WTC11 (cell line): ENCODE data around the gene OR4N2.

Experiments used
- ESRRA ChIP-seq: sonication (generic); formaldehyde crosslinking; IDR thresholded peaks from 2 replicates; pipeline ENCODE4 v1.8.1; 2022; ENCODE audit warnings: mild to moderate bottlenecking, missing genetic modification reagents, borderline replicate concordance
- JUN ChIP-seq: sonication (generic); formaldehyde crosslinking; IDR thresholded peaks from 2 replicates; pipeline ENCODE4 v1.8.0; 2023; ENCODE audit warnings: mild to moderate bottlenecking, missing genetic modification reagents
- TF ChIP-seq, protein P1 (sequence below): sonication (generic); formaldehyde crosslinking; IDR thresholded peaks from 2 replicates; pipeline ENCODE4 v1.8.1; 2022; ENCODE audit warnings: low read depth, mild to moderate bottlenecking, moderate library complexity, missing genetic modification reagents, borderline replicate concordance
- TF ChIP-seq, protein P2 (sequence below): fragments of 200-600 bp; IDR thresholded peaks from 2 replicates; pipeline ENCODE4 v1.8.0; 2022; ENCODE audit warnings: antibody characterized with exemption

DNA sequence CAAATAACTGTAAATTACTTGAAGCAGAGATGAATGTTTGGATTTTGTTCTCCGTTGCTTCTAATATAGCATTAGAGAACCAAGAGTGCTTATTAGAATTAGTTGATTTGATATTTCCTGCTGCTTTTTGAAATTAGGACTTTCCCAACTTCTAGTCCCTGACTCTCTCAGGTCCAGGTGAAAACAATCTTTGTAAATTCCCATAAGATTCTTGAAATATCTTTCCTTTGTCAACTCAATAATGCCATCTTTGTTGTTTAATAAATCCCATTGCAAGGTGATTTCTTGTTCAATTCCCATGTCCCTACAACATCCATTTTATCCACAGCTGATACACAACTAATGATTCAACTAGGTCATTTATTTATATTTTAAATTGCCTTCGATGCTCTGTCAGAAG is 71.3 kb downstream of the OR4N2 start, which contains the start of gene OR4K2:
- TF ChIP-seq JUN (CRISPR knock-in tag): no peak
- TF ChIP-seq, protein P1, sequence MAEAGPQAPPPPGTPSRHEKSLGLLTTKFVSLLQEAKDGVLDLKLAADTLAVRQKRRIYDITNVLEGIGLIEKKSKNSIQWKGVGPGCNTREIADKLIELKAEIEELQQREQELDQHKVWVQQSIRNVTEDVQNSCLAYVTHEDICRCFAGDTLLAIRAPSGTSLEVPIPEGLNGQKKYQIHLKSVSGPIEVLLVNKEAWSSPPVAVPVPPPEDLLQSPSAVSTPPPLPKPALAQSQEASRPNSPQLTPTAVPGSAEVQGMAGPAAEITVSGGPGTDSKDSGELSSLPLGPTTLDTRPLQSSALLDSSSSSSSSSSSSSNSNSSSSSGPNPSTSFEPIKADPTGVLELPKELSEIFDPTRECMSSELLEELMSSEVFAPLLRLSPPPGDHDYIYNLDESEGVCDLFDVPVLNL (CRISPR knock-in tag): no peak
- TF ChIP-seq, protein P2, sequence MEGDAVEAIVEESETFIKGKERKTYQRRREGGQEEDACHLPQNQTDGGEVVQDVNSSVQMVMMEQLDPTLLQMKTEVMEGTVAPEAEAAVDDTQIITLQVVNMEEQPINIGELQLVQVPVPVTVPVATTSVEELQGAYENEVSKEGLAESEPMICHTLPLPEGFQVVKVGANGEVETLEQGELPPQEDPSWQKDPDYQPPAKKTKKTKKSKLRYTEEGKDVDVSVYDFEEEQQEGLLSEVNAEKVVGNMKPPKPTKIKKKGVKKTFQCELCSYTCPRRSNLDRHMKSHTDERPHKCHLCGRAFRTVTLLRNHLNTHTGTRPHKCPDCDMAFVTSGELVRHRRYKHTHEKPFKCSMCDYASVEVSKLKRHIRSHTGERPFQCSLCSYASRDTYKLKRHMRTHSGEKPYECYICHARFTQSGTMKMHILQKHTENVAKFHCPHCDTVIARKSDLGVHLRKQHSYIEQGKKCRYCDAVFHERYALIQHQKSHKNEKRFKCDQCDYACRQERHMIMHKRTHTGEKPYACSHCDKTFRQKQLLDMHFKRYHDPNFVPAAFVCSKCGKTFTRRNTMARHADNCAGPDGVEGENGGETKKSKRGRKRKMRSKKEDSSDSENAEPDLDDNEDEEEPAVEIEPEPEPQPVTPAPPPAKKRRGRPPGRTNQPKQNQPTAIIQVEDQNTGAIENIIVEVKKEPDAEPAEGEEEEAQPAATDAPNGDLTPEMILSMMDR: no peak
- no peak for TF ChIP-seq ESRRA (CRISPR knock-in tag)
